IMR-90 (cell line): Measurements from ENCODE around the gene SLC12A8. TPM values are rescaled to one million over a fixed set of nuclear protein-coding genes. Genes with fewer than 3 reads are reported as not detected.

Experiments used
- ATAC-seq: fragments of 200-7000 bp; cut with Tn5 transposase; 2 replicates; pipeline ENCODE4 v1.9.1; 2020; ENCODE audit warnings: low read depth, mild to moderate bottlenecking, moderate library complexity
- BruUV-seq: library from RNA; stranded (reverse); fragments of 400-500 nt; replicated peaks from 2 replicates; lab custom pipeline; 2021; lab: Mats Ljungman, UMichigan
- CTCF ChIA-PET: fragments of 300-600 bp; formaldehyde crosslinking; extraction: SDS; loops from one replicate; lab custom pipeline; 2021; ENCODE audit warnings: antibody characterized with exemption; lab: Yijun Ruan, JAX
- POLR2A ChIA-PET: fragments of 300-600 bp; sonication (Branson Sonifier 250); formaldehyde crosslinking; loops from one replicate; lab custom pipeline; 2022; ENCODE audit warnings: antibody characterized with exemption; ENCODE audit not compliant: unreplicated experiment; lab: Charles Lee
- DNase-seq: peaks from one replicate; pipeline ENCODE4 v3.0.0; 2013
- H2AFZ ChIP-seq: replicated peaks from 2 replicates; pipeline ENCODE3; 2013; ENCODE audit warnings: low read length, mild to moderate bottlenecking; ENCODE audit not compliant: poor library complexity
- H2AK5ac ChIP-seq: 2 replicates; pipeline ENCODE4 v1.6.1; 2013; ENCODE audit warnings: low read depth, low read length, inconsistent platforms
- H2AK9ac ChIP-seq: replicated peaks from 2 replicates; pipeline ENCODE3; 2013; ENCODE audit warnings: mild to moderate bottlenecking, low read depth, low read length, moderate library complexity; ENCODE audit not compliant: poor library complexity
- H2BK120ac ChIP-seq: 2 replicates; pipeline ENCODE4 v1.6.1; 2013; ENCODE audit warnings: low read depth, low read length, inconsistent platforms
- H2BK15ac ChIP-seq: 3 replicates; pipeline ENCODE4 v1.6.1; 2013; ENCODE audit warnings: low read depth, low read length, inconsistent platforms
- H2BK20ac ChIP-seq: 2 replicates; pipeline ENCODE4 v1.6.1; 2013; ENCODE audit warnings: low read depth, mild to moderate bottlenecking, inconsistent platforms, low read length, moderate library complexity
- H2BK5ac ChIP-seq: 2 replicates; pipeline ENCODE4 v1.6.1; 2013; ENCODE audit warnings: mild to moderate bottlenecking, low read depth, low read length, inconsistent platforms; ENCODE audit not compliant: poor library complexity, severe bottlenecking
- H3K14ac ChIP-seq: replicated peaks from 2 replicates; pipeline ENCODE4 v1.6.1; 2013; ENCODE audit warnings: low read depth, low read length, inconsistent platforms
- H3K18ac ChIP-seq: 2 replicates; pipeline ENCODE4 v1.6.1; 2013; ENCODE audit warnings: low read depth, low read length, control low read depth
- H3K23ac ChIP-seq: 2 replicates; pipeline ENCODE4 v1.6.1; 2013; ENCODE audit warnings: low read depth, low read length, inconsistent platforms
- H3K27ac ChIP-seq: 2 replicates; pipeline ENCODE4 v1.5.1; 2013; ENCODE audit warnings: mild to moderate bottlenecking, control low read depth, low read length; ENCODE audit not compliant: insufficient read depth
- H3K27me3 ChIP-seq: 2 replicates; pipeline ENCODE4 v1.6.1; 2013; ENCODE audit warnings: low read length; ENCODE audit not compliant: control insufficient read depth, insufficient read depth
- H3K36me3 ChIP-seq: 2 replicates; pipeline ENCODE4 v1.6.1; 2013; ENCODE audit warnings: low read length, mixed read lengths; ENCODE audit not compliant: control insufficient read depth, insufficient read depth
- H3K4ac ChIP-seq: 2 replicates; pipeline ENCODE4 v1.6.1; 2013; ENCODE audit warnings: low read depth, low read length, inconsistent platforms
- H3K4me1 ChIP-seq: 2 replicates; pipeline ENCODE4 v1.6.1; 2013; ENCODE audit warnings: low read length, mixed read lengths; ENCODE audit not compliant: control insufficient read depth, insufficient read depth
- H3K4me2 ChIP-seq: 2 replicates; pipeline ENCODE4 v1.6.1; 2013; ENCODE audit warnings: low read depth, mild to moderate bottlenecking, control low read depth, low read length, moderate library complexity
- H3K4me3 ChIP-seq: 2 replicates; pipeline ENCODE4 v1.5.1; 2013; ENCODE audit warnings: low read depth, mild to moderate bottlenecking, control low read depth, low read length, moderate library complexity; ENCODE audit not compliant: insufficient read depth
- H3K56ac ChIP-seq: 2 replicates; pipeline ENCODE4 v1.6.1; 2013; ENCODE audit warnings: low read length, inconsistent platforms; ENCODE audit not compliant: insufficient read depth; ENCODE audit errors: extremely low read depth
- H3K79me1 ChIP-seq, 2 experiments: 2 replicates each; pipeline ENCODE4 v1.6.1; 2013; ENCODE audit warnings: low read length in 2 of 2, inconsistent platforms in 1 of 2, low read depth in 1 of 2
- H3K9ac ChIP-seq: 2 replicates; pipeline ENCODE4 v1.6.1; 2013; ENCODE audit warnings: low read depth, low read length, control low read depth
- H3K9me1 ChIP-seq: 2 replicates; pipeline ENCODE4 v1.6.1; 2013; ENCODE audit warnings: low read length, inconsistent platforms; ENCODE audit not compliant: insufficient read depth
- H3K9me3 ChIP-seq: 2 replicates; pipeline ENCODE4 v1.6.1; 2013; ENCODE audit warnings: low read length; ENCODE audit not compliant: control insufficient read depth, insufficient read depth
- H4K20me1 ChIP-seq: 2 replicates; pipeline ENCODE4 v1.6.1; 2013; ENCODE audit warnings: low read length, inconsistent platforms; ENCODE audit not compliant: insufficient read depth
- H4K5ac ChIP-seq: 2 replicates; pipeline ENCODE4 v1.6.1; 2013; ENCODE audit warnings: mild to moderate bottlenecking, low read depth, low read length, control low read depth
- H4K8ac ChIP-seq, 2 experiments: 2 replicates each; pipeline ENCODE4 v1.6.1; 2013; ENCODE audit warnings: low read depth in 2 of 2, low read length in 2 of 2, control low read depth in 1 of 2, inconsistent platforms in 1 of 2
- H4K91ac ChIP-seq: 2 replicates; pipeline ENCODE4 v1.6.1; 2013; ENCODE audit warnings: low read depth, low read length, inconsistent platforms; ENCODE audit not compliant: insufficient read depth
- CEBPB ChIP-seq: IDR thresholded peaks from 2 replicates; pipeline ENCODE4 v1.6.1; 2012; ENCODE audit warnings: low read depth, low read length, improper control_type of control experiment
- CHD1 ChIP-seq: IDR thresholded peaks from 2 replicates; pipeline ENCODE4 v1.6.1; 2012; ENCODE audit warnings: low read depth, low read length, improper control_type of control experiment
- FOS ChIP-seq: fragments of 150-350 bp; IDR thresholded peaks from 2 replicates; pipeline ENCODE4 v1.6.1; 2016; ENCODE audit warnings: low read depth, low read length
- MAZ ChIP-seq: IDR thresholded peaks from 2 replicates; pipeline ENCODE4 v1.6.1; 2012; ENCODE audit warnings: low read depth, mild to moderate bottlenecking, low read length, improper control_type of control experiment, moderate library complexity, borderline replicate concordance
- MXI1 ChIP-seq: IDR thresholded peaks from 2 replicates; pipeline ENCODE4 v1.6.1; 2012; ENCODE audit warnings: low read depth, mild to moderate bottlenecking, low read length, moderate library complexity, borderline replicate concordance
- POLR2A ChIP-seq: IDR thresholded peaks from 2 replicates; pipeline ENCODE4 v1.6.1; 2012; ENCODE audit warnings: mild to moderate bottlenecking, low read depth, low read length
- WGBS, 2 experiments: methylation state at CpG; one replicate each; pipeline versions ENCODE4 v1.1.5 to v1.1.7; 2013; ENCODE audit warnings: missing lambda C conversion rate in 2 of 2; ENCODE audit not compliant: insufficient read length in 1 of 2; ENCODE audit errors: extremely low coverage in 2 of 2; 5-methylcytosine and 5-hydroxymethylcytosine counted together
- dilution Hi-C: fragments of 300-500 bp; cut with HindIII; formaldehyde crosslinking; loops from one replicate; pipeline ENCODE4 v1.14.3; 2018; ENCODE audit warnings: low sequenced_read_pairs; ENCODE audit not compliant: unreplicated experiment
- in situ Hi-C: fragments of 300-500 bp; cut with MboI; formaldehyde crosslinking; loops from 3 replicates; pipeline ENCODE4 v1.14.3; 2019; ENCODE audit warnings: low sequenced_read_pairs, inconsistent platforms, mixed read lengths
- intact Hi-C: fragments of 100-400 bp; cut with micrococcal nuclease; formaldehyde crosslinking; loops from 2 replicates; pipeline ENCODE4 v1.10.0; 2022
- polyA plus RNA-seq, 3 experiments: library from polyadenylated mRNA; depleted of rRNA; stranded (reverse); fragments of >200 nt; gene quantifications; 2 replicates each; pipeline ENCODE4 v1.2.3, GENCODE V29; 2012; ENCODE audit warnings: low replicate concordance in 1 of 3
- total RNA-seq: library from RNA; depleted of rRNA; stranded (reverse); fragments of >200 nt; gene quantifications from 2 replicates; pipeline ENCODE4 v1.2.3, GENCODE V29; 2012
- TF ChIP-seq, protein P1 (sequence below): conservative IDR thresholded peaks from 2 replicates; pipeline ENCODE4 v1.5.1; 2012; ENCODE audit warnings: mild to moderate bottlenecking, low read depth, low read length, improper control_type of control experiment
- TF ChIP-seq, protein P2 (sequence below): fragments of 150-350 bp; IDR thresholded peaks from 2 replicates; pipeline ENCODE4 v1.6.1; 2016; ENCODE audit warnings: low read depth, mild to moderate bottlenecking, low read length, moderate library complexity, borderline replicate concordance

SLC12A8 gene
- total and polyA plus RNA-seq, 2 of the 4 experiments (the other 2 are of a cell fraction) = 2.2 to 4.3 TPM

DNA sequence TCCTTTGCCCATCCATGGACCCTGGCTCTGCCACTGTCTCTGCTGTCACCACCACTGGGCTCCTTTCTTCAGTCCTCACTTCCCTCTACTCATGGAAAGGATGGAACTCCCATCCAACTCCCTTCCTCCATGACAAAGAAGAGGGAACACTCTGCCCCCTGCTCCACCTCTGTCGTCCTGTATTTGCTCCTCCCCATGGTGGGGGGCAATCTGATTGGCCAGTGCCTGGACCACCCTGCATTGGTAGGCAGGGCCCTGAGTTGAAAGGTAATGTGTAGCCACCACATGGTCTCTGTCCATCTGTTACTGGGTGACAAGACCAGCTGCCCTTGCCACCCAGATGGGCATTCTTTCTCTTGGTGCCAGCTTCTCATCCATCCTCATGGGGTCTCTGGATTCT lies 136.1 kb downstream of the SLC12A8 start:
- 0 out of 2 replicates have a peak, but pooled peaks cover 3% of the 10 kb centered on the region for H3K9me3 ChIP-seq
- peak overlapping the region; percentile 22; the same call in 1 of the 2 replicates for H3K4ac ChIP-seq
- no peak overlapping the region for H3K14ac ChIP-seq
- H3K18ac ChIP-seq = no peak overlapping the region
- no peak overlapping the region for H3K4me2 ChIP-seq
- intact Hi-C loops (no loop called here), in situ Hi-C loops (no loop called here), dilution Hi-C loops (no loop called here)
- no peak overlapping the region for H2AFZ ChIP-seq
- H3K9ac ChIP-seq = no peak overlapping the region
- peaks cover 23% of the 10 kb centered on the region for H3K4me1 ChIP-seq
- CTCF ChIA-PET = no interaction called here
- no peak for ATAC-seq
- no peak overlapping the region for H2BK5ac ChIP-seq
- no peak for DNase-seq
- 0 out of 3 replicates have a peak overlapping the region, but pooled peaks have one; percentile 62 for H2BK15ac ChIP-seq
- H4K8ac ChIP-seq = no peak overlapping the region
- H4K91ac ChIP-seq = peak overlapping the region; percentile 29; the same call in 1 of the 2 replicates
- no peak overlapping the region for H3K27ac ChIP-seq
- no peaks in the 10 kb centered on the region for H3K36me3 ChIP-seq
- H2AK9ac ChIP-seq = no peak overlapping the region
- BruUV-seq = no TSS peak
- peak overlapping the region; percentile 47; the same call in 1 of the 2 replicates for H2BK20ac ChIP-seq
- POLR2A ChIA-PET = interaction anchor here (0.5 kb wide), 1 partner anchor 24 kb away, joined by 3 read pairs; no protein-coding TSS in a partner anchor
- H3K9me1 ChIP-seq = 0 out of 2 replicates have a peak, but pooled peaks cover 6% of the 10 kb centered on the region
- H2AK5ac ChIP-seq = peak overlapping the region; percentile 62; the same call in 1 of the 2 replicates
- no peak overlapping the region for H3K56ac ChIP-seq
- no peak overlapping the region for H3K4me3 ChIP-seq
- WGBS, 2 experiments = no CpG with 5 or more reads among the region's 1 CpG
- H3K23ac ChIP-seq = no peak overlapping the region
- H3K79me1 ChIP-seq = no peaks in the 10 kb centered on the region
- no peak for TF ChIP-seq MXI1
- no peak for TF ChIP-seq FOS
- TF ChIP-seq, protein P1, sequence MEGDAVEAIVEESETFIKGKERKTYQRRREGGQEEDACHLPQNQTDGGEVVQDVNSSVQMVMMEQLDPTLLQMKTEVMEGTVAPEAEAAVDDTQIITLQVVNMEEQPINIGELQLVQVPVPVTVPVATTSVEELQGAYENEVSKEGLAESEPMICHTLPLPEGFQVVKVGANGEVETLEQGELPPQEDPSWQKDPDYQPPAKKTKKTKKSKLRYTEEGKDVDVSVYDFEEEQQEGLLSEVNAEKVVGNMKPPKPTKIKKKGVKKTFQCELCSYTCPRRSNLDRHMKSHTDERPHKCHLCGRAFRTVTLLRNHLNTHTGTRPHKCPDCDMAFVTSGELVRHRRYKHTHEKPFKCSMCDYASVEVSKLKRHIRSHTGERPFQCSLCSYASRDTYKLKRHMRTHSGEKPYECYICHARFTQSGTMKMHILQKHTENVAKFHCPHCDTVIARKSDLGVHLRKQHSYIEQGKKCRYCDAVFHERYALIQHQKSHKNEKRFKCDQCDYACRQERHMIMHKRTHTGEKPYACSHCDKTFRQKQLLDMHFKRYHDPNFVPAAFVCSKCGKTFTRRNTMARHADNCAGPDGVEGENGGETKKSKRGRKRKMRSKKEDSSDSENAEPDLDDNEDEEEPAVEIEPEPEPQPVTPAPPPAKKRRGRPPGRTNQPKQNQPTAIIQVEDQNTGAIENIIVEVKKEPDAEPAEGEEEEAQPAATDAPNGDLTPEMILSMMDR = no peak
- no peak for TF ChIP-seq POLR2A
- TF ChIP-seq, protein P2, sequence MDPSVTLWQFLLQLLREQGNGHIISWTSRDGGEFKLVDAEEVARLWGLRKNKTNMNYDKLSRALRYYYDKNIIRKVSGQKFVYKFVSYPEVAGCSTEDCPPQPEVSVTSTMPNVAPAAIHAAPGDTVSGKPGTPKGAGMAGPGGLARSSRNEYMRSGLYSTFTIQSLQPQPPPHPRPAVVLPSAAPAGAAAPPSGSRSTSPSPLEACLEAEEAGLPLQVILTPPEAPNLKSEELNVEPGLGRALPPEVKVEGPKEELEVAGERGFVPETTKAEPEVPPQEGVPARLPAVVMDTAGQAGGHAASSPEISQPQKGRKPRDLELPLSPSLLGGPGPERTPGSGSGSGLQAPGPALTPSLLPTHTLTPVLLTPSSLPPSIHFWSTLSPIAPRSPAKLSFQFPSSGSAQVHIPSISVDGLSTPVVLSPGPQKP = no peak
- no peak for TF ChIP-seq MAZ
- TF ChIP-seq CHD1 = no peak
- TF ChIP-seq CEBPB = no peak
- H2BK120ac ChIP-seq = no peak overlapping the region
- H3K27me3 ChIP-seq = no peaks in the 10 kb centered on the region
- H4K5ac ChIP-seq = no peak overlapping the region
- H4K20me1 ChIP-seq = no peaks in the 10 kb centered on the region
